Measurements from ENCODE around the gene NUP43. TPM values are rescaled to one million over a fixed set of nuclear protein-coding genes. Genes with fewer than 3 reads are reported as not detected.
"Not testable (repeated sequence)": the region's sequence is repeated elsewhere in the genome, so short reads cannot be mapped to it uniquely, and the experiment has no call there.

The NUP43 gene
- total RNA-seq, 1 donor from 2014 or later = 67.2 TPM

- TF ChIP-seq CTCF (conservative IDR thresholded peaks at IDR 0.05) = no peak
- H3K36me3 Mint-ChIP-seq (ENCODE audit: low read depth) = peaks cover 17% of the 10 kb centered on the region
- H3K4me1 Mint-ChIP-seq = no peaks in the 10 kb centered on the region
- H3K9me3 Mint-ChIP-seq = no peaks in the 10 kb centered on the region
- no peaks in the 10 kb centered on the region for H3K27me3 Mint-ChIP-seq (ENCODE audit: low read depth)
- no peak for DNase-seq (ENCODE audit: low read depth, low spot score)
- H3K4me3 Mint-ChIP-seq = no peak overlapping the region
- peak overlapping the region; percentile 9 for H3K27ac Mint-ChIP-seq (ENCODE audit: unreplicated experiment)
These were observed 60.1 kb downstream of the NUP43 start for GRCh38 chr6:149686230-149686629.

GRCh38 chr6:149683256-149683859 is 63.0 kb downstream of the NUP43 start:
- Mint-ChIP-seq H3K36me3 (ENCODE audit: low read depth) (peaks cover 17% of the 10 kb centered on the region), H3K9me3 (no peaks in the 10 kb centered on the region), H3K4me1 (no peaks in the 10 kb centered on the region), H3K4me3 (no peak overlapping the region), H3K27me3 (ENCODE audit: low read depth) (no peaks in the 10 kb centered on the region), H3K27ac (ENCODE audit: unreplicated experiment) (no peak overlapping the region)
- no peak for DNase-seq (ENCODE audit: low read depth, low spot score)
- TF ChIP-seq CTCF (conservative IDR thresholded peaks at IDR 0.05) = no peak

- not testable (repeated sequence) for H3K4me3 Mint-ChIP-seq; H3K27me3 Mint-ChIP-seq (ENCODE audit: low read depth); H3K9me3 Mint-ChIP-seq; H3K4me1 Mint-ChIP-seq; H3K27ac Mint-ChIP-seq (ENCODE audit: unreplicated experiment); DNase-seq (ENCODE audit: low read depth, low spot score)
- peaks cover 24% of the 10 kb centered on the region for H3K36me3 Mint-ChIP-seq (ENCODE audit: low read depth)
These were observed 64.5 kb downstream of the NUP43 start for GRCh38 chr6:149681845-149682244.

GRCh38 chr6:149681209-149681608 is 65.1 kb downstream of the NUP43 start:
- DNase-seq (ENCODE audit: low read depth, low spot score) = no peak
- no peak for TF ChIP-seq CTCF (conservative IDR thresholded peaks at IDR 0.05)
- no peak overlapping the region for H3K27ac Mint-ChIP-seq (ENCODE audit: unreplicated experiment)
- H3K4me3 Mint-ChIP-seq = no peak overlapping the region
- no peaks in the 10 kb centered on the region for H3K9me3 Mint-ChIP-seq
- peaks cover 26% of the 10 kb centered on the region for H3K36me3 Mint-ChIP-seq (ENCODE audit: low read depth)
- no peaks in the 10 kb centered on the region for H3K27me3 Mint-ChIP-seq (ENCODE audit: low read depth)
- H3K4me1 Mint-ChIP-seq = no peaks in the 10 kb centered on the region

GRCh38 chr6:149680503-149680902 is 65.8 kb downstream of the NUP43 start:
- DNase-seq (ENCODE audit: low read depth, low spot score) = no peak
- Mint-ChIP-seq H3K27ac (ENCODE audit: unreplicated experiment) (no peak overlapping the region), H3K27me3 (ENCODE audit: low read depth) (no peaks in the 10 kb centered on the region), H3K4me1 (no peaks in the 10 kb centered on the region), H3K9me3 (no peaks in the 10 kb centered on the region), H3K36me3 (ENCODE audit: low read depth) (peaks cover 26% of the 10 kb centered on the region), H3K4me3 (no peak overlapping the region)
- TF ChIP-seq CTCF (conservative IDR thresholded peaks at IDR 0.05) = no peak

Other genes starting within 250 kb of the NUP43 start
- gene PPIL4, start 200.5 kb downstream of the NUP43 start, total RNA-seq = 39.5 and 39.9 TPM in 2 replicates
- 18.5 and 20.3 TPM in 2 replicates for gene GINM1, start 180.2 kb downstream of the NUP43 start, total RNA-seq
- gene KATNA1, start 97.8 kb downstream of the NUP43 start, total RNA-seq = 15.0 and 15.5 TPM in 2 replicates
- 27.4 and 32.7 TPM in 2 replicates for gene LATS1, start 28.4 kb downstream of the NUP43 start, total RNA-seq
- gene PCMT1, start 3.2 kb upstream of the NUP43 start, total RNA-seq = 65.5 and 67.4 TPM in 2 replicates
- gene LRP11, start 117.8 kb upstream of the NUP43 start, total RNA-seq = 29.0 and 29.8 TPM in 2 replicates
- not detected in 2 replicates for gene RAET1E, start 151.6 kb upstream of the NUP43 start, total RNA-seq
- not detected in 2 replicates for gene RAET1G, start 176.6 kb upstream of the NUP43 start, total RNA-seq
- 0.23 and 0.30 TPM in 2 replicates for gene ULBP2, start 195.5 kb upstream of the NUP43 start, total RNA-seq
- gene ULBP1, start 217.4 kb upstream of the NUP43 start, total RNA-seq = 2.3 and 2.5 TPM in 2 replicates